Colon (tissue), 2 donors: ENCODE results near the gene CCNK.

Experiments
- FAIRE-seq: peaks from 2 replicates; lab custom pipeline; 2012; peaks lifted over from hg19 to GRCh38; lab: Jason Lieb, UNC
- donor health status: control.
- donor health status: control.

Gene CCNK

DNA sequence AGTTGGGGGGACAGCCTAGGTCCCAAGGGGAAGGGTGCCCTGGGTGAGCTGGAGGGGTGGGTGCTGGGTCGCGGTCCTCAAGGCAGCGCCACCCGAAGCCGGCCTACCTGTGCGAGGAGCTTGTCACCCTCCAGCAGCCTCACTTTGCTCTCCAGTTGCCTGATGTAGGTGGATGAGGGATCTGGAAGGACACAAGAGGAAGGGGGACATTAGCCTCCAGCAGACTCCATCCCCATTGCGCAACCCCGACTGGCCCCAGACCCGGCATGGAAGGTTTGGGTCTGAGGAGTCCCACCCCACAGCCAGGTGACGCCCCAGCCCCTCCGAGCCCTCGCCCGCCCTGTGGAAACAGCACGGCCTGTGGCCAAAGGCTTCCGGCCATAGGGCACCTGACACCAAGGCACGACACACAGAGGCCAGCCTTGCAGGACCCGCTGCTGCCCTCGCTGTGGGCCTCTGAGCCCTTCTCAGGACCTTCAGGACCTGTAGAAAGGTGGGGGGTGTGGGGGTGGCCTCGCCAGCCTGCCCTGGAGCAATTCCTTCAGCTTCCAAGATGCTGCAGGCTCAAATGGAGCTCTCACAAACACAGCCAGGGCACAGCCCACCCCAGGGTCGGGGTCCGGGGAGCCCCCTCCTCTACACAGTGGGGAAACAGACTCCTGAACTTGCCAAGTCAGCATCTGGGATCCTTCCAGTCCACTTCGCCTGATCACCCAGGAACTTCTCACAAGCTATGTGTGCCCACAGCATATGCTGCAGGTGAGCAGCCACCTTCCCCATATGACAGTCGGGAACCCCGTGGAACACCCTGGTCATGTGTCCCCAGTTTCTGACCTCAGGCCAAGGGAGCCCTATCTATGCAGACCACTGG is 54.9 kb downstream of the CCNK start:
- no peak for FAIRE-seq

DNA sequence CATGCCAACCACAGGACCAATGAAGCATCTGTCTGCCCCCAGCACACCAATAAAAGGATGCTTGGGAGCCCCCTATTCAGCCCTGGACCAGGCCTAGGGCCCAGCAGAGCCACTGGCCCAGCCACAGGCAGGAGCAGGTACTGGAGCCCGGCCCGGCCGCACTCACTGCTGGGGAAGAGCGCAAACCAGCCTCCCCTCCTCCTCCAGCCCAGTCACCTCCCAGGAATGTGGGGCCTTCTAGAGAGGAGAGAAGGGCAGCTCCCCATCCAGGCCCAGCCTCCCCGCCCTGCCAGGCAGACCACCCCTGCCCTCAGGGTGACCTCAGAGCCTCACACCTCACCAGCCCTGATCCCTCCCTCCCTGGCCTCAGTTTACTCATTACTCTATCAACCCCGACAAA is 56.2 kb downstream of the CCNK start:
- FAIRE-seq, result no peak

DNA sequence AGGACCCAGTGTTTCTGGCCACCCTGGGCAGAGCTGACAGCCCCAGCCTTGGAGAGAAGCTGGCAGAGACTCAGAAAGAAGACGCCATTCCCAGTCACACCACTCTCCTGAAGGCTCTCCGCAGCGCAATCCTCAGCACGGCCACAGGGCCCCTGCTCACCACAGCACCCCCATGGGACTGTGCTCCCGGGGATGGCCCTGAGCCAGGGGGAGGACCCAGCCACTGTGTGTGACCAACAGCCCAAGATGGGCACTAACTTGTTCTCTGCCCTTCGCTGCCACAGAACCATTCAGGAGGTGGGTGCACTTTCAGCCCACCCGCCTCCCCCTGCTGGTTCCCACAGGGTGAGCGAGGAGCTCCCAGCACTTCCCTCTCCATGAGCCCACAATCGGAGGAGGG is 57.1 kb downstream of the CCNK start:
- no peak for FAIRE-seq

DNA sequence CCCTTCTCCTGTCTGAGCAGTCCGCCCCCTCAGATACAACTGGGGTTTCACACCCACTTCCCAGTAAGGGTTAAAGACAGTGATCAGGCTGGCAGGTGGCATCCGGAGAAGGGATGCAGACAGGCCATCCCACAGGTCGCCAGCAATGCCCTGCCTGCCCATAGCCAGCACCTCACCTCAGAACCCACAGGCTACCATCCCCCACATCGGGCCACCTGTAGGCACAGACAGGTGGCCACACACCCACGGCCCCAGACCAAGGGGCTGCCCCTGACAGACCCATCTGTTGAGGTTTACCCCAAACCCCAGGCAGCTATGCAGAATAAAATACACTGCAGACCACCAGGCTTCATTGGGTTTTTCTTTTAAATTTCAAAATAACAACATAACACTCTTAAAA is 57.5 kb downstream of the CCNK start:
- no peak for FAIRE-seq

DNA sequence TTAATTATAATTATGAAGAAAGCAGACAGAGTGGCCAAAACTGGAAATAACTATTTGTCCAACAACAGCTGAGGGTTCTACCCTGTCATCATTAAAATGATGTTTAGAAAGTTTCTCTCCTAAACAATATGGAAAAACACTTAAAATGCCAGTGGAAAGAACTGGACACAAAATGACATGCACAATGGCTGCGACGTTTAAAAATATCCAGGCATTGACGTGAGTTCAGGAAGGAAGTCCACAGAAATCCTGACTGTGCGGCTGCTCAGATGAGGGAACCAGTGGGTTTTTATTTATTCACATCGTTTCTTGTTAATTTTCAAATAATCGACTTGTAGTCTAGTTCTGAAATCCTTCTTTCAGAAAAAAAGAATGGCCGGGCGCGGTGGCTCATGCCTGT is 58.3 kb downstream of the CCNK start:
- FAIRE-seq, result no peak

DNA sequence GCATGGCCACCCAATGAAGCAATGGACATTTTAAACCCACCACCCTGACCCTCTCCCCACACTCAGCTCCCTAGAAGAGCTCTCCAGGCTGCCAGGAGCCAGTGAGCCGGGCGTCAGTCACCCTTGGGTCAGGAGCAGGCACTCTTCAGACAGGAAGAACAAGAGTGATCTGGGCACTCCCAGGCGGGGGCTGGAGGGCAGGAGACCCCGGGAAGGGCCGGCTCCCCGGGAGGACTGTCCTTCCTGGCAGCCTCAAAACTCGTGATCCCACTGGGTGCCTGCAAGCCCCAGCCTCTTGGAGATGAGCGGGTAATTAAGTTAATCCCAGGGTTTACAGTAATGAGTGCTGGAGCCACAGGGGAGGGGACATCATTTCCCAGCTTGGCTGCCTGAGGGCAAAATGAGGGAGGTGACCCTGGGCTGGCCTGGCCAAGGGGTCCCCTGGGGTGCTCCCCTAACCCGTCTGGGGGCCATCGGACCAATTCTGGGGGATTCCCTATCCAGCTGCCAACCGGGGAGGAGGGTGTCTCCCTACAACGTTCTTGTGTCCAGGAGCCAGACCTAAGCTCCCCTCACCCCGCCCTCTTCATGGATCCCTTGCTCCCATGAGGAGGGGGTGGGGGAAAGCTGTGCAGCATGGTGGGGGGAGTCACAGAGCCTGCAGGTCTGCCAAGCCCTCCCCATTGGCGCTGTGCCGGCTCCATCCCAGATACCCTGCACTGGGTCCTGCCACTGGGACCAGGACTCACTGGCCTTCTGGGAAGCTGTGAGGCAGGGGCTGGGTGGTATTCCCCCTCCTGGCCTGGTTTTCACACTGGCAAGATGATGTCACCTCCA is 59.2 kb downstream of the CCNK start:
- no peak for FAIRE-seq

DNA sequence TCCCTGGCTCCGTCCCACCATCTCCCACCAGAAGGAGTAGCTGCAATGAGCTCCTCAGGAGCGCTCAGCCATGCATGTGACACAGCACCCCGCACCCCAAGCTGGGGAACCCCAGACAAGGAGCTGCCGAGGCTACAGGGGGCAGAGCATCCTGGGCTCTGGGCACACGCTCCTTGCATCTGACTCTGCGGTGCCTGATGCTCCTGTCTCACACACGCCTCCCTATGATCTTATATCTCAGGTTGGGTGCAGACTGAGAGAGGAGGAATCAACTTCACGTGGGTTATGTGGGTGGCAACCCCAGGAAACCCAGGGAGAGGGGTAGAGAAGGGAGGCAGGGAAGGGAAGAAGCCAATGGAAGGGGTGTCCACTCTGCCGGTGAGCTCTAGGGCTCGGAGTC is 60.0 kb downstream of the CCNK start:
- no peak for FAIRE-seq

DNA sequence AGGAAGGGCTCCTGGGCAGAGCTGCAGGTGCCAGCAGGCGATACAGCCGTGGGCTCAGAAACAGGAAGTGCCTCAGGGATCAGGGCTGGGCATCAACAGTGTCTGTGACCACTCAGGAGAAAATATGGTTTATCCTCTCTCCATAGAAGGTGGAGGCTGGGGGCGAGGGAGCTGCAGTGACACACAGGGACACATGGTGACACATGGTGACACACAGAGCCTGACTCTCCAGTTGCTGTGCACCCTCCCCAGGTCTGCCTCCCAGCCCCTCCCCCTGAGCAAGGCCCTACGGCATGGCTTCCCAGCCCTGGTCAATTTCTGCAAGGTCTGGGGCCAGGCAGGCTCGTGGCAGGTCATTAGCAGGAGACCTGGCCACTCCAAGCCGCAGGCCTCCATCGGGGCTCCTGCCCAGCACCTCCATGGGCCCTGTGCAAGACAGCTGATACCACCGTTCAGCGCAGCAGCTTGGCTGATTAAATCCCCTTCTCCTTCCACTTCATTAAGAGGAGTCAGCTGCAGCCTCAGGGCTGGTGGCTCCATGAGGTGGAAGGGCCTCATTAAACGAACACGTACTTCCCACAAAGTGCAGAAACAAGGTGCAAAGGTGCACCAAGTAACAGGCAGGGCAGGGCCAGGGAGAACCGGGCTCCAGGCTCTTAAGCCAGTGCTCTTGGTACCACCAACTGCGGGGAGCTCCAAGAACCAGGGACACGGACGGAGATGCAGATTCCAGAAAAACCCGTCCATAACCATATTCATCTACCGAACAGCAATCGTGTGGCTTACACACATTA is 60.7 kb downstream of the CCNK start:
- FAIRE-seq, result no peak

DNA sequence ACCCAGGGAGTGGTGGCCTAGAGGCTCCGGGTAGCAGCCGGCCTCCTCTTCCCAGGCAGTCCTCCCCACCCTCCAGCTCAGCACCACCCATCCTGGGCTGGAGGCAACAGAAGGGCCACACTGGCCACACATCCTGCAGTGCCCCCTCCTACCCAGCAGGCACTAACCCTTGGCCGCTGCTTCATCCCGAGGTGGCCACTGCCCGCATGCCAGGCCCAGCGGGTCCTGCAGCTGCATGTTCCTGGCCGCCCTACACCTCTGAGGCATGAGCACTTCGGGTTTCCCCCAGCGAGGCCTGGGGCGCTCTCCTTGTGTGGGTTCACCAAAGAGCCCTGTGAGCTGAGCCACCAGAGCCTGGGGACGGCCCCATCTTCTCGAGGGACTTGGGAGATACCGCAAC is 61.4 kb downstream of the CCNK start:
- FAIRE-seq, result no peak

DNA sequence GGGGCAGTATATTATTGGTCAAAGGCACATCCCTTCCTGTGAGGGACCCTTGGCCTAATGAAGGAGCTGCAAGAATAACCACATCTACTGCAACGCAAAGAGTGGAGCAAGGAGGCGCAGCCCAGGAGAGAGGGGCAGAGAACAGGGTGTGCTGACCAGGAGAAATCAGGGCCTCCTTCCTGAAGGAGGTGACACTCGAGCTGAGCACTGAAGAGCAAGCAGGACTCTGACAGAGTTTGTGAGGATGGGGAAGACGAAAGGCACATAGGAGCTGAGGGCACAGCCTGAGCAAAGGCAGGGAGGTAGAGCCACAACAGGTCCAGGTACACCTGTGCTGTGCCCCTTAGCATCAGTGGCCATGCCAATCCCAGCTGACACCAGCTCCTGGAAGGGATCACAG is 62.2 kb downstream of the CCNK start:
- FAIRE-seq, result no peak

DNA sequence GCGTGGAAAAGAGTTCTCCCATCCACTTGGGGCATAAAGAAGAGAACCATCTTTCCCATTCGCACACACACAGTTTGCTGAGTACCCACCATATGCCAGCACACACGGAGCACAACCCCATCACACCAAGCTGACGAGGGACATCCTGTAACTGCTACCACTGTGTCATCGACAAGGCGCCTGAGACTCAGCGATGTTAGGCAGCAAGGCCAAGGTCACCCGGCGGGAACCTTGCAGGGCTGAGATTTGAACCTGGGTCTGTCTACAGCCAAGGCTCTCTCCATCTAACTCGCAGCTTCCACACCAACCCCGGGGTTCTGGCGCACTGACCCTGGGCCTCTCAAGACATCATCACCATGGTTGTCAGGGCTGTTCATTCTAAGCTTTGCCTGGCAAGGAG is 62.8 kb downstream of the CCNK start:
- FAIRE-seq, result no peak

DNA sequence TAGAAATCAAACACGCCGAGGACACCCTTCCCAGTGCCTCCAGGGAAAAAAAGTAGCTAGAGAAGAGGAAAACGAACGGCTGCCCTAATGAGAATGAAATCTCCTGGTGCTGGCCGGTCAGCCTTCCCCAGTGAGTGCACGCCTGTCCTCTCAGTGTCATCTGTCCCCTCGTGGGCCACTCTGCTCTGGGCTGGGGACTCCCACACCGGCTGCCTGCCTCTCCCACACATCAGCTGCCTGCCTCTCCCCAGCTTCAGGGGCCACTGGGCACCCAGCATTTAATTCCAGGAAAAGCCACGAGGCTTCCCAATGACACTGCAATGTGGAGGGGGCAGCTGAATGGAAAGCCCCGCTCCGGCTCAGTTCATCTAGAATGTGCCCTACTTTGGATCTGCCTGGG is 63.8 kb downstream of the CCNK start:
- FAIRE-seq, result no peak

DNA sequence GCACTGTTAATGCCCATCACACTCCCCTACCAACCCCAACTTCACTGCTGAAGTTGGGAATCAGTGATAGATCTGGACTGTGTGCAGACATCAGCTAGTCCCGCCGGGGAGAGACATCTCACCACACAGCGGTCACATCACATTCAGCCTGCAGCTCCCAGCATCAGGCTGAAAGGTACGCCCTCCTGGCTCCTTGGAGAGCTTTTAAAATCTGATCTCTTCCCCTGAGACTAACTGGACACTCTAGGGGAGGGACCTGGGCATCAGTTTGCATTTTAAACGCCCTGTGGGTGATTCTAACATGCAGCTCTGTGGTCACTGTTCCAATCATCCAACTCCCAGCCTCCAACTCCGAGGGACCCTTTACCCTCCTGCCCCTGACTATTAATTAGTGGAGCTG is 64.4 kb downstream of the CCNK start:
- no peak for FAIRE-seq

DNA sequence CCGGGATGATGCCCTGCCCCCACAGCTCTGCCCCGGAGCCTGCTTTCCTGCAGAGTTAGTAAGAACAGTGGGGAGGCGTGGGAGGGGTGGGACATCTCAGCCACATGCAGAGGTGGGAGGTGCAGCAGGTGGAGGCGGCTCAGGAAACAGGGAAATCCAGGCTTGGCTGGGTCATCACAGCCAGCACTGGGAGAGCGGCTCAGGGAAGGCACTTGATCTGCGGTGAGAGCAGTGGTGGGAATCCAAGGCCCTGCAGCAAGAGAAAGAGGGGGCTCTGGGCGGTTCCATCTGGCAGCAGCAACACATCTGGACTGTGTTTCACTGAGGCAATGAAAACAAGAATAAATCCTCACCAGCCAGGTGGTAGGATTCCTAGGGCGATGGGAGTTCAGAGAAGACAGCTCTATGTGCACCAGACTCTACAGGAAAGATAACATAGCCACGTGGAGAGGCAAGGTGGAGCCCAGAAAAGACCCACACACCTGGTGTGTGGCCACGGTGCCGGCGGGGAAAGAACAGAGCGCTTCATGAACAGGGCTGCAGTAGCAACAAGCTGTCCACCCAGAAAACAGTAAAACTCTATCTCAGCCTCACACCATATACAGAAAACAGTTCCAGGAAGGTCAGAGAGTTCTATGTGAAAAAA is 65.1 kb downstream of the CCNK start:
- FAIRE-seq, result no peak

DNA sequence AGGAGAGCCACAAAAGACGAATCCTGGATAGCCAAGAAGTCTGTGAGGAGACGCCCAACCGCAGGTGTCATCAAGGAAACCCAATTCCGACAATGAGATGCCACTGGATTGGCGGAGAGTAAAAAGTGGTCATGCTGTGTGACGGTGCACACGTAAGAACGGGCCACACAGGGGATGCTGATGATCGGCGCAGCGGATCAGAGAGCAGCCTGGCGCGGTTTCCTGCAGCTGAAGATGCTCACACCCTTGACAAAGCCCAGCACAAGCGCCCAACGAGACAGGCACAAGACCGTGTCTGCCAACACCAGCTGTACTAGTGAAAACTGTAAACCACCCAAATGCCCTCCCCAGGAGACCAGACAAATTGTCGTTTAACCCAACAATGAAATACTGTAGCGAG is 67.0 kb downstream of the CCNK start:
- FAIRE-seq, result no peak

DNA sequence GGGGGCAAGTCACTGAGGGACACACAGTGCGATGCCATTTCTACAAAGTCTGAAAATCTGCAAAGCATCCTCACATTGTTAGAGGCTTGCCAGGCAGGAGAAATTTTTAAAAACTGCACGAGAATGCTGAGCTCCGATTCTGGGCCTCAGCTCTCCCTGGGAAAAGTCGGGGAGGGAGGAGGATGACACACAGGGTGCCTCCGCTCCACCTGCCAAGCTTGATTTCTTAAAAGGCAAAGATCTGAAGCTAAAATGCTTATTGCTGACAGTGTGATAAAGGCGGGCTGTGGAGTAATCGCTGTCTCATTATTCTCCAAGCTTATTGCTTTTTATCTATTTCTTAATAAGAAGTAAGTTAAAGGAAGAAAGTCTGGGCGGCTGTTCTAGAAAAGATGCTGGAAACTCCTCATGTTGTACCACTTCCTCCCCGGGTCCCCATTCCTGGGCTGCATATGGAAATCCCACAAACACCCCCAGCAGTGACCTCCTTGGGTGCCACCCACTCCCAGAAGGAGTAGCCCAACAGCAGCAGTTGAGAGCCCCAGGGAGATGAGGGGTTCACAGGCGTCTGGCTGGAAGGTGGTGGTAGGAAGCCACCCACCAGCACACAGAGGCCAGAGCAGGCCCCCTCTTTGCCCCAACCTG is 67.8 kb downstream of the CCNK start:
- no peak for FAIRE-seq

DNA sequence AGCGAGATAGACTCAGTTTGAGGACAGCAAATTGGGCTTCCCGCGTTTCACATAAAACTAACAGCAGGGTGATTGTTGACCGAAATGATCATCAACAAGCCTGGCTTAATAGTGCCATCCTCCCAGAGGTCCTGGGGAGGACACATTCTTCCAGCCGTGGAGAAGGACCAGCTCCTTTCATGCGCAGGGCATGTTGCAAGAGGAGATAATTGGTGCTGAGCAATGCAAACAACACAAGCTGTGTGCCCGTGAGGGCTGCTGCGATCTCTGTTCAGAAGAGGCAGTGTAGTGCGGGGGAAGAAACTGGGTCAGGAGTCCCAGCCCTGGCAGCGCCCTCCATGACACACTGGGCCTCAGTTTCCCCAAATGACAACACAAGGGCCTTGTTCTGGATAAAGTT is 68.5 kb downstream of the CCNK start:
- FAIRE-seq, result no peak

DNA sequence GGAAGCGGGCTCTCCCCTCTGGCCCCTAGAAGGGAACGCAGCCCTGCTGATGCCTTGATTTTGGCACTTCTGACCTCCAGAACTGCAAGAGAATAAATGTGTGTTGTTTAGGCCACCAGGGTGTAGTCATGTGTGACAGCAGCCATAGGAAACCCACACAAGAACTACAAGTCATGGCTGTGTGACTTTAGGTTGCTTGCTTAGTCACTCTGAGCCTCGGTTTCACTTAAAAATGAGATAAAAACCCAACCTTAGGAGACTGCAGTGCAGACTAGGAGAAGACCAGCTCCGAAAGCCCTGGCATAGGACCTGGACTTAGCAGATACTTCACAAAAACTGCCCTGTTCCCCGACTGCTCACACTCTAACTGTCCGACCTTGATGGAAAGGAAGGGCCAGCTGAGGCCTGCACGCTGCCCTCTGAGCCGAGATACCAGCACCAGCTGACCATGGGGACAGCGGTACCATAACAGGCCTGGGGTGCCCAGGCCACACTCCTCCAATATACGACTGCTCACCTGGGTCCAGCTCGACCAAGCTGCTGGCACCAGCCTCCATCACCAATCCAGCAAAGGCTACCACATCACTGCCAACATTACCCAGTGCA is 69.3 kb downstream of the CCNK start:
- no peak for FAIRE-seq

DNA sequence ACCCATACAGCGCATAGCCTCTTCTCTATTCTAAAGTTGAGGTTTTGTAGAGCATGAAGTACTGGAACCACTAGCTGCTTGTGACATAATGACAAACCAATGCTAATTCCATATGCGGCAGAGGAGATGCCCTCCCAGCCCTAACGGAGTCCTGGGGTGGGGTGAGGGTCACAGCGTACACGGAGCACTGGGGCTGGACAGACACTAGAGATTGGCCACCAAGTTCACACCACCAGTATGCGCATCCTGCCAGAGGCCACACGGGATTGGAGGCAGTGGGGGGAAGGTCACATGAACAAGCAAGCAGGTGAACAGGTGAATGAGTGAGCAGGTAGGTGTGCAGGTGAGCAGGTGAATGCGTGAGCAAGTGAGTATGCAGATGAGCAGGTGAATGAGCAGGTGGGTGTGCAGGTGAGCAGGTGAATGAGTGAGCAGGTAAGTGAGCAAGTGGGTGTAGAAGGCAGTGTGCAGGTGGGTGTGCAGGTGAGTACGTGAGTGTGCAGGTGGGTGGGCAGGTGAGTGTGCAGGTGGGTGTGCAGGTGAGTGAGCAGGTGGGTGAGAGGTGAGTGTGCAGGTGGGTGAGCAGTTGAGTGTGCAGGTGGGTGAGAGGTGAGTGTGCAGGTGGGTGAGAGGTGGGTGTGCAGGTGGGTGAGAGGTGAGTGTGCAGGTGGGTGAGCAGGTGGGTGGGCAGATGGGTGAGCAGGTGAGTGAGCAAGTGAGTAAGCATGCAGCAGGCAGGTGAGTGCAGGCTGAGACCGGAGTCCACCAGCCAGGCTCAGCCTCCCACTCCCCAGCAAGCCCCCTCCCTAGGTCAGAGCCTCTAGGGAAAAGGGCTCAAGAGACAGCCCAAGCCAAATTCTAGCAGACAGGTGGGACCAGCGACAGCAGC is 70.1 kb downstream of the CCNK start:
- no peak for FAIRE-seq

DNA sequence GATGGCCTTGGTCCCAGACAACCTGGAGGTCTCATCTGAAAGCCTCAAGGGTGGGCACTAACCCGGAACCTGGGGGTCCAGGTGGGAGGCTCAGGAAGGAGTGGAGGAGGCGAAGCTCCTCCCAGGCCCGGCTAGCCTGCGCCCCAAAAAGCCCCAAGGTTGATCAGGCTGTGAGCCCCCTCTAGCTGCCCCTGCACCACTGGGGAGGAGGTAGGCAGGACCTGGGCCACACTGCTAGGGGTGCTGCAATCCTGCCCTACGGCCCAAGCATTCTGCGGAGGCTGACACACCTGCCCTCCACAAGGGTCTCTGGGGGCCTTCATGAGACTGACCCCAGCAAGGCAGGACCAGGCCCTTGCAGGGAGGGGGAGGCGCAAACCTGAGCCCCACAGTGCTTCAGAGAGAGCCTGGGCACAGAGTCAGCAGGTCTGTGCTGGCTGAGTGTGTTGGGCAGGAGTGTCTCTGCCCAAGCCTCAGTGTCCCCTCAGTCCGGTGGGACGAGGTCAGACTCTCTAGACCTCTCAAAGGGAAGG is 70.9 kb downstream of the CCNK start:
- FAIRE-seq, result no peak
